GM23338 (cell line): ENCODE data around the gene FRMPD1. TPM values are rescaled to one million over a fixed set of nuclear protein-coding genes. Genes with fewer than 3 reads are reported as not detected.

Experiments
- ATAC-seq: fragments of 200-7000 bp; cut with Tn5 transposase; 3 replicates; pipeline ENCODE4 v1.9.1; 2020
- DNase-seq: peaks from one replicate; pipeline ENCODE4 v3.0.0-alpha.2; 2015; ENCODE audit warnings: low spot score
- H2AFZ ChIP-seq: fragments of 200-600 bp; sonication (generic); 2 replicates; pipeline ENCODE4 v1.8.0; 2016; ENCODE audit warnings: antibody characterized with exemption, mild to moderate bottlenecking, moderate library complexity
- H3F3A ChIP-seq: fragments of 200-600 bp; sonication (generic); replicated peaks from 2 replicates; pipeline ENCODE4 v1.8.0; 2017; ENCODE audit warnings: antibody characterized with exemption, mixed run types, low read depth
- H3K27ac ChIP-seq: fragments of 200-600 bp; sonication (generic); 2 replicates; pipeline ENCODE4 v1.6.1; 2016; ENCODE audit warnings: low read depth
- H3K27me3 ChIP-seq: fragments of 200-600 bp; sonication (generic); 2 replicates; pipeline ENCODE4 v1.8.0; 2016; ENCODE audit warnings: mild to moderate bottlenecking, mixed run types, moderate library complexity; ENCODE audit not compliant: insufficient read depth
- H3K36me3 ChIP-seq: fragments of 200-600 bp; sonication (generic); 2 replicates; pipeline ENCODE4 v1.8.0; 2016; ENCODE audit warnings: mild to moderate bottlenecking; ENCODE audit not compliant: insufficient read depth
- H3K4me1 ChIP-seq: fragments of 200-600 bp; sonication (generic); 2 replicates; pipeline ENCODE4 v1.8.0; 2016; ENCODE audit warnings: mild to moderate bottlenecking, moderate library complexity; ENCODE audit not compliant: insufficient read depth
- H3K4me2 ChIP-seq: fragments of 200-600 bp; sonication (generic); 2 replicates; pipeline ENCODE4 v1.7.1; 2017; ENCODE audit warnings: mixed run types
- H3K4me3 ChIP-seq: fragments of 200-600 bp; sonication (generic); 2 replicates; pipeline ENCODE4 v1.6.1; 2016; ENCODE audit warnings: mixed run types
- H3K79me2 ChIP-seq: fragments of 200-600 bp; sonication (generic); replicated peaks from 2 replicates; pipeline ENCODE4 v1.8.0; 2017; ENCODE audit warnings: mild to moderate bottlenecking; ENCODE audit not compliant: insufficient read depth
- H3K9me2 ChIP-seq: fragments of 200-600 bp; sonication (generic); 2 replicates; pipeline ENCODE4 v1.8.0; 2017; ENCODE audit not compliant: insufficient read depth
- H4K20me1 ChIP-seq: fragments of 200-600 bp; sonication (generic); replicated peaks from 2 replicates; pipeline ENCODE4 v1.8.0; 2017; ENCODE audit warnings: mild to moderate bottlenecking; ENCODE audit not compliant: insufficient read depth
- H3K27ac Mint-ChIP-seq: 2 replicates; pipeline ENCODE4 v1.8.0; 2020; ENCODE audit warnings: inconsistent platforms, mild to moderate bottlenecking, moderate library complexity, mixed read lengths
- H3K27me3 Mint-ChIP-seq: 3 replicates; pipeline ENCODE4 v1.8.0; 2022; ENCODE audit warnings: low read depth, mild to moderate bottlenecking, moderate library complexity, mixed read lengths, inconsistent platforms; ENCODE audit not compliant: insufficient read depth, poor library complexity
- H3K36me3 Mint-ChIP-seq: 3 replicates; pipeline ENCODE4 v1.8.0; 2021; ENCODE audit warnings: low read depth, mild to moderate bottlenecking, inconsistent platforms, moderate library complexity, mixed read lengths
- H3K4me1 Mint-ChIP-seq: 3 replicates; pipeline ENCODE4 v1.8.0; 2020; ENCODE audit warnings: mild to moderate bottlenecking, inconsistent platforms, mixed read lengths
- H3K4me3 Mint-ChIP-seq: 3 replicates; pipeline ENCODE4 v1.8.0; 2021; ENCODE audit warnings: moderate library complexity, mild to moderate bottlenecking, inconsistent platforms, mixed read lengths
- H3K9me3 Mint-ChIP-seq: 3 replicates; pipeline ENCODE4 v1.8.0; 2020; ENCODE audit warnings: moderate library complexity, mild to moderate bottlenecking, inconsistent platforms, mixed read lengths
- CTCF ChIP-seq, 2 experiments: fragments of 200-600 bp in 1 of 2; sonication (generic) in 1 of 2; conservative IDR thresholded peaks; 2 replicates each; pipeline versions ENCODE4 v1.5.1 to v1.6.1; 2016 to 2017; ENCODE audit warnings: antibody characterized with exemption in 2 of 2, low read depth in 2 of 2, mild to moderate bottlenecking in 2 of 2, moderate library complexity in 1 of 2
- EZH2phosphoT487 ChIP-seq: fragments of 200-600 bp; sonication (generic); IDR thresholded peaks from one replicate; pipeline ENCODE4 v1.8.1; 2018; ENCODE audit warnings: antibody characterized with exemption; ENCODE audit not compliant: unreplicated experiment
- JUNB ChIP-seq: IDR thresholded peaks from one replicate; pipeline ENCODE4 v1.6.1; 2016; ENCODE audit warnings: antibody characterized with exemption; ENCODE audit not compliant: unreplicated experiment
- NANOG ChIP-seq: IDR thresholded peaks from 2 replicates; pipeline ENCODE4 v1.6.1; 2016; ENCODE audit warnings: antibody characterized with exemption, borderline replicate concordance
- POLR2AphosphoS5 ChIP-seq: IDR thresholded peaks from 2 replicates; pipeline ENCODE4 v1.6.1; 2016; ENCODE audit warnings: antibody characterized with exemption, low read depth
- STAT1 ChIP-seq: IDR thresholded peaks from one replicate; pipeline ENCODE4 v1.6.1; 2016; ENCODE audit warnings: antibody characterized with exemption; ENCODE audit not compliant: unreplicated experiment
- ZNF331 ChIP-seq: fragments of 250-450 bp; sonication (Bioruptor Pico); IDR thresholded peaks from 2 replicates; pipeline ENCODE4 v1.5.0; 2020; ENCODE audit warnings: low read depth, mild to moderate bottlenecking, moderate library complexity
- ZNF462 ChIP-seq: fragments of 250-450 bp; sonication (Bioruptor Pico); IDR thresholded peaks from 2 replicates; pipeline ENCODE4 v1.5.0; 2020; ENCODE audit warnings: mild to moderate bottlenecking, moderate library complexity
- polyA plus RNA-seq: library from polyadenylated mRNA; unstranded; fragments of >200 nt; fragmentation: Nextera tagmentation; extraction: Ambion mirVana; gene quantifications from 2 replicates; pipeline ENCODE4 v1.2.1, GENCODE V29; 2016
- total RNA-seq: library from RNA; depleted of rRNA; stranded (reverse); fragments of >200 nt; shearing (Covaris generic); gene quantifications from 2 replicates; pipeline ENCODE4 v1.2.3, GENCODE V29; 2014
- TF ChIP-seq, protein P1 (sequence below): IDR thresholded peaks from 2 replicates; pipeline ENCODE4 v1.6.1; 2016; ENCODE audit warnings: antibody characterized with exemption

FRMPD1 gene
- total and polyA plus RNA-seq, 2 experiments from 2014 or later: 0.23 to 0.63 TPM

- no peaks in the 10 kb centered on the region for H3K9me3 Mint-ChIP-seq
- Histone ChIP-seq H2AFZ (peak overlapping the region; percentile 91; the same call in 1 of the 2 replicates), H3F3A (no peaks in the 10 kb centered on the region), H3K36me3 (no peaks in the 10 kb centered on the region), H3K27ac (no peak overlapping the region), H3K27me3 (no peaks in the 10 kb centered on the region), H3K79me2 (no peaks in the 10 kb centered on the region), H3K4me3 (no peak overlapping the region), H3K4me1 (no peaks in the 10 kb centered on the region), H3K9me2 (no peaks in the 10 kb centered on the region), H3K4me2 (no peak overlapping the region), H4K20me1 (no peaks in the 10 kb centered on the region)
- H3K4me3 Mint-ChIP-seq: no peak overlapping the region
- ATAC-seq (no peak), DNase-seq (no peak)
- H3K4me1 Mint-ChIP-seq: peaks cover 5% of the 10 kb centered on the region; the same call in 1 of the 3 replicates
- no peak for TF ChIP-seq EZH2phosphoT487
- TF ChIP-seq, protein P1, sequence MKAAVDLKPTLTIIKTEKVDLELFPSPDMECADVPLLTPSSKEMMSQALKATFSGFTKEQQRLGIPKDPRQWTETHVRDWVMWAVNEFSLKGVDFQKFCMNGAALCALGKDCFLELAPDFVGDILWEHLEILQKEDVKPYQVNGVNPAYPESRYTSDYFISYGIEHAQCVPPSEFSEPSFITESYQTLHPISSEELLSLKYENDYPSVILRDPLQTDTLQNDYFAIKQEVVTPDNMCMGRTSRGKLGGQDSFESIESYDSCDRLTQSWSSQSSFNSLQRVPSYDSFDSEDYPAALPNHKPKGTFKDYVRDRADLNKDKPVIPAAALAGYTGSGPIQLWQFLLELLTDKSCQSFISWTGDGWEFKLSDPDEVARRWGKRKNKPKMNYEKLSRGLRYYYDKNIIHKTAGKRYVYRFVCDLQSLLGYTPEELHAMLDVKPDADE: no peak
- no peak for TF ChIP-seq POLR2AphosphoS5
- TF ChIP-seq ZNF331 (CRISPR knock-in tag): no peak
- no peaks in the 10 kb centered on the region for H3K36me3 Mint-ChIP-seq
- H3K27ac Mint-ChIP-seq: no peak overlapping the region
- H3K27me3 Mint-ChIP-seq: peaks cover 1% of the 10 kb centered on the region
These were observed 14.0 kb upstream of the FRMPD1 start for GRCh38 chr9:37636511-37637448.

DNA sequence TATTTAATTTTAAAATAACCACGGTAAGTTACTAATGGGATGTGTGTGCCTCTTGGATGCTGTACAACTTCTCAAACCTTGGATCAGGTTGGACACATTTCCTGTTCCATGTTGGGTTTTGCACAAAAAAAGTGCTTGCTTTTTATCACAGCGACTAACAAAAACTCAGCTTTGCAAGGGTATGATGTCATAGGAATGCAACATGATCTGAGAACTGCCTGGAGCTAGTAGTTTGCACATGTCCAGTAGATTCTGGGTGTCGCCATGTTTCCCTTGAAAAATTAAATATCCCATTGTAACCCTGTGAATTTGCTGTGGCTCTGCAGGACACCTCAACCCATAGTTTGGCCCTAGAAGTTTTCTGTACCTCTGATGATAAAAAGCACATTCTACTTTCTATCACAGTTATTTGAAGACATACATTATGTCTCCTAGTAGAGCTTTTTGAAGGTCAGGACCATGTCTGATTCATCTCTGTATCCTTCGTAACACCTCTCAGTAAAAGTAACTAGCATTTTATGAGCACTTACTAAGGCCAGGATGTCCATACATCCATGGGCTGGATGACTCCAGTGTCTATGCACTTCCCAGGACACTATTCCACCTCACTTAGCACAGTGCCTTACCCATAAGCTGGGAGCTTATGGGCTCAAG, 11.5 kb upstream of the FRMPD1 start:
- Mint-ChIP-seq H3K4me3 (no peak overlapping the region), H3K4me1 (peaks cover 5% of the 10 kb centered on the region; the same call in 1 of the 3 replicates), H3K27ac (no peak overlapping the region), H3K27me3 (peaks cover 1% of the 10 kb centered on the region), H3K9me3 (no peaks in the 10 kb centered on the region), H3K36me3 (no peaks in the 10 kb centered on the region)
- Histone ChIP-seq H3F3A (no peaks in the 10 kb centered on the region), H3K27me3 (no peaks in the 10 kb centered on the region), H4K20me1 (no peaks in the 10 kb centered on the region), H3K36me3 (no peaks in the 10 kb centered on the region), H3K27ac (no peak overlapping the region), H3K79me2 (no peaks in the 10 kb centered on the region), H3K4me1 (no peaks in the 10 kb centered on the region), H2AFZ (no peak overlapping the region), H3K4me3 (no peak overlapping the region), H3K9me2 (no peaks in the 10 kb centered on the region), H3K4me2 (no peak overlapping the region)
- no peak for TF ChIP-seq NANOG
- TF ChIP-seq POLR2AphosphoS5: no peak
- TF ChIP-seq JUNB: no peak
- TF ChIP-seq, protein P1: no peak
- no peak for TF ChIP-seq ZNF462 (CRISPR knock-in tag)
- TF ChIP-seq STAT1: no peak
- TF ChIP-seq EZH2phosphoT487: no peak
- no peak for TF ChIP-seq CTCF (conservative IDR thresholded peaks at IDR 0.05; ENCODE audit: low read depth in 2 of 2)
- ATAC-seq (no peak), DNase-seq (no peak)
